A204.1 (cell line): Measurements from ENCODE around the gene RAI14.

Experiments
- FAIRE-seq: peaks from 2 replicates; lab custom pipeline; 2012; peaks lifted over from hg19 to GRCh38; lab: Jason Lieb, UNC

RAI14 gene

GRCh38 chr5:34677428-34677827, 21.3 kb downstream of the RAI14 start:
- no peak for FAIRE-seq

GRCh38 chr5:34680896-34681295, 24.8 kb downstream of the RAI14 start:
- no peak for FAIRE-seq

DNA sequence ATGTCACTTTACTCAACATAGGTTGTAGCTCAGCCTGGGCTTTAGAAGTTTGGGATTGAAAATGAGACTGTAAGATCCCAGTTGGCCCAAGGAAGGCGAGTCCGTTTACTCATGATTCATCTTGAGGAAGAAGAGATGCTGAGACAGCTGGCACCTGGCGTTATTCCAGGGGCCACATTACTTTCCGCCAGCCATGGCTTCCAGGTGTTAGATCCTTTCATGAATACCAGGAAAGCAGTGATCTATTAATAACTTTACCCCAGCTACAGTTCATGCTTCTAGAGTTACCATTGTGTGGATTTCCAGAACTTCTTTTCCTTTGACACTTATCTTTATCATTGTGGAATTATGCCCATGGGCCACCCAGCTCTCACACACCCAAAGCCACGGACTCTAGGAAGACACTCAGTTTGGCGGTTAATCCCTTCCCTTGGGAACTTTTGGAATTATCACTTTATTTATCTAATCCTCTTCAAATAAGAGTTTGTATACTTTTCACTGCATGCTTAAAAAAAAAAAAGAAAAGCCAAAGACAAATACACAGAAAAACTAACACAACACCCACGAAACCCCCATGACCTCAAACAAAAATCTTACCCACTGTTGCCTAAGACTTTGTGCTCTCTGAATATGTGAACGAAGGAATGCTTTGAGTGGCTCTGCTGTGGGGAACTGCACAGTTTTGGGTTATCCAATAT, 26.9 kb downstream of the RAI14 start:
- FAIRE-seq, result no peak

DNA sequence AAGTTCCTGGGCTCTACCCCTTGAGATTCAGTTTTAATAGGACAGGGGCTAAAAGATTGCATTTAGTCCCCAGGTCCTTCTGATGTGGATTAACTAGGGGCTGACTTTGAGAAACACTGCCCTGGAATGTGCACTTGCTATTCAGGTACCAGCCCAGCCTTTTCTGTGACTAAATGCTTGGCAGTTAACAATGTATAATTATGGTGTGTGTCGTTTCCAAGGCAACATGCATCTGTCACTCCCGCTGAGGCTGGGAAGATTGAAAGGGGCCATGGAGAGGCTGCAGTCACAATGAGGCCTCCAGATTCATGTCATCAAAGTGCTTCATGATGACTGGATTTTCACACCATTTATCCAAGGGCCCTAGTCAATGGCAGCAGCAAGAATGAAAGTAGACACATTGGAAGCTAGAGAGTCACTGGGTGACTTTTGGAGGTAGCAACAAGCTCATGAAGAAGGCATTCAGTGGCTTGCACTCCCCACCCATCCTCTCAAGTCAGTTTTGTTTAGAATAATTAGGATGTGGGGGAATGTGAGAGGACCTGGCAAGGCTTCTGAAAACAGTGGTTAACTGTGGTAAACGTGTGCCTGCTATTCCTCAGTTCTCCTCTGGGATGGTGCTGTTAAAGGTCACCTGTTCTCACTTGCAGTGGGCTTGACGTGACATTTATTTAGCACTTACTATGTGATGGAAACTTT, 28.3 kb downstream of the RAI14 start:
- FAIRE-seq, result no peak

DNA sequence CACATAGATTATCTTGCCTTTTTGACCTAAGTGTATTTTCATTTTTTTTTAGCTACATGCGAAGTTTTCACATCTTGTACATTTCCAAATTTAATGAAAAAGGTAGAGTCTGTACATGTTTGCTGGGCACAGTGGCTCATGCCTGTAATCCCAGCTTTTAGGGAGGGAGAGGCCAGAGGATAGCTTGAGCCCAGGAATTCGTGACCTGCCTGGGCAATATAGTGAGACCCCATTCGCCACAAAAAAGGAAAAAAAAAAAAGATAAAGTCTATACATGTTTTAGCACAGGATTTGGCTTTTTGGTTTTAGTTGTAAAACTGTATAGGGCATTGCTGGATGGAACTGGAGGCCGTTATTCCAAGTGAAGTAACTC, 28.8 kb downstream of the RAI14 start:
- no peak for FAIRE-seq

GRCh38 chr5:34685485-34686165, 29.5 kb downstream of the RAI14 start:
- FAIRE-seq, result no peak

DNA sequence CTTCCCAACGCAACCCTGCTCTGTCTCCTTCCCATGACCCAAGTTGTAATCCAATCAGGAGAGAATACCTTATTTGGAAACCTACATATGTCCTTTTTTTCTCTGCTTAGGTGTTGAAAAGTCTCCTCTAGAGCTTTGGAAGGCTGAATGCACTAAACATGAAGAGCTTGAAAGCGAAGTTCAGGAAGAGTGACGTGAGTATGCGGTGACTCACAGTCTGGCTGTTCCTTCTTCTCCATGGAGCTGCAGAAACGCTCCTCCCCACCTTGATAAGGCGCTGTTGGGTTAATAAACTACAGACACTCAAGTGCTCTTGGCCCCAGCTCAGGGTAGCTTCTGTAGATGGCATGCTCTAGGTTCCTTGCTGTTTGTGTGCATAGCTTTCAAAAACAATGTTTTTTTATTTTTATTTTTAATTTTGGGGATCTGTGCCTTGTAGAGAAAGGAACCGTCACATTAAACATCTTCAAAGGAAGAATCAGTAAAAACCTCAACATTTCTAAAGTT, 30.7 kb downstream of the RAI14 start:
- FAIRE-seq, result no peak

DNA sequence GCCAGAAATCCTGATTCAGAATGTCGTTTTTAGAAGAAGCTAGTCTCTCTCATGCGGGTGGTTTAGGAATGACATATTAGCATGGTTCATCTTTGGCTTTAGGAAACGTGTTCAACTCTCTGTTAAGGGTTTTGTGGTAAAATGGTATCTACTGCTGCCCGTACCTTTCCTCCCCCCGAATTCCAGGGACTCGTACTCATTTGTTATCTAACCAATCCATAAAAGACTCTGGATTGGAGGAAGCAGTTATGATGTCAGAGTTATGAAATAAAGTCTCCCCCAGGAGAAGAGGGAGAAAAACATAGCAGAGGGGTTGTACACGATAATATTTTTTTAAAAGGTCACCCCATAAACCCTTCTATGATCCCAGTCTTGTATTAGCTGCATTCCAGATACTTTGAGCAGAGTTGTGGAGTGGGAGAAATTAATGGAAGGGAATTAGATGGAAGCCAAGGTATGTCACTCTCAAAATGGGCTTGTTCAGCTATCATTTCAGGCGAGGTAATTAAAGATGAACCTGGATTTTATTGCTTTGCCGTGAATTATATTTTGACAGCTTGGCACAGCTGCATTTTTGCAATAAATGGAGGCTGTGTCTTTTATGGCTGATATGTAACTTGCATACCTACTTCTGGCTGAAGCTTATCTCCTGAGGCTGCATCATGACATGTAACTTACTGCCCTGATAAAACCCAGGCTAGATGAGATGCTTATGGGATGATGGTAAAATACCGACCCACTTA, 31.3 kb downstream of the RAI14 start:
- FAIRE-seq, result no peak

DNA sequence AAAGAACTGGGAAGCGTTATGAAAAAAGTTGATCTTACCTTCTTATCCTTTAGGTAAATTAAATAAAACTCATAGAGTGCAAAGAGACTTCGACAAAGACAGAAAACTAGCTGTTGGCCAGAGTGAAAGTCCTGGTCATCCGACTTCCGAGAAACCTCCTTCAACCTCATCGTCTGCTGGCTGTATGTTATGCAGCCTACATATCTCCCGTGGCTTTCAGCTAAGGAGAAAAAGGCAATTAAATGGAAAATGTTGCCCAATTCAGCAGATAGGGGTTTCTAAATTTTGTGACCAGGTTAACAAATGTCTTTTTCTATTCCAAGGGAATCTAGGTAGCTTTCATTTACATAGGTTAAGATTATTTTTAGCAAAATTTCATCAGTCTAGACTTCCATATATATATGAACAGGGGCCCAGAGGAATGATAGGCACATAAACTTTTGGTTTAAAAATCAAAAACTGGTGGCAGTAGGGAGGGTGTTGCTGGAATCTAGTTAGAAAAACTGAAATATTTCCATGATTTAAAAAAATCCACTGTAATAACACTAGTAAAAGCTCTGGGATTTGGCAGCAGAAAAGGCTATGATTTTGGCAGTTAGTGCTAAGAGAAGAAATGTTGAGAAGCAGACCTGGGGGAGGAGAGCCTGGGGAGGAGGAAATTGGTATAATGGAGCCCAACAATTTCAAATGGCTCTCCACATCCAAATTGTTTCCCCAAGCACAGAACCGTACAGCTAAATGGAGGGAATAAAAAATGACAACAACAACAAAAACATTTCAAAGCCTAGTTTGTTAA, 32.1 kb downstream of the RAI14 start:
- FAIRE-seq, result no peak

DNA sequence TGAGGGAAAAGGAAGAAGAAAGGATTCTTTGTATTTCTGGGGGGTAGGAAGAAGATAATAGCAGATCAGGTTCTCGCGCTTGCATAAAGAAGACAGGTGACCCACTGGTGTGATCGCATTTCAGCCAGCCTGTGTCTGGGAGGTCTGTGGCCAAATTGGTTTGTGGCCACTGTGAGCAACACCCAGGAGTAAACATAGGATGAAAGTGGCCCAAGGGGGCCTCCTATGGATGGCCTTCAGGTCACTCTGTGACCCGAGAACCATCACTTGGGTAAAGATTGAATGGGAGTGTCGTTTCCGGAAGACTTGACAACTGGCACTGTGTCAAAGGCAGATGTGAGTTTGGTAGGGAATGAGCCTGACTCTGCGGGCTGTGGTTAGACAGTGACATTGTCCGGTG, 34.2 kb downstream of the RAI14 start:
- no peak for FAIRE-seq

DNA sequence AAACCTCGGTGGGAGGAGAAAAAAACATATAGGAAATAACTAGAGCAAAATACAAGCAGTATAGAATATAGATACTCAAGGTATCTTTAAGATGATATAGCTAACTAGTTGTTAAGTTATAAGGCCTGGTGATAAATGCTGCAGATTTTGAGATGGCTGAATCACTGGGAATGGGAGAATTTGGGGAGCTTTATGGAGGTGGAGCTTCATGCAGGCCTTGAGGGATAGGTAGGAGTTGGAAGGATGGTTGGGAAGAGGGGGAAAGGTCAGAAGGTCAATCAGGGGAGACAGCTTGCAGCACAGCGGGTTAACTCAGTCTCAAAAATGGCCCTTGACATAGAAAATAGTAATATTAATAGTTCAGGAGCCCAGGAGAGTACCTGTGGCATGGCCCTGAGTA, 34.8 kb downstream of the RAI14 start:
- no peak for FAIRE-seq

DNA sequence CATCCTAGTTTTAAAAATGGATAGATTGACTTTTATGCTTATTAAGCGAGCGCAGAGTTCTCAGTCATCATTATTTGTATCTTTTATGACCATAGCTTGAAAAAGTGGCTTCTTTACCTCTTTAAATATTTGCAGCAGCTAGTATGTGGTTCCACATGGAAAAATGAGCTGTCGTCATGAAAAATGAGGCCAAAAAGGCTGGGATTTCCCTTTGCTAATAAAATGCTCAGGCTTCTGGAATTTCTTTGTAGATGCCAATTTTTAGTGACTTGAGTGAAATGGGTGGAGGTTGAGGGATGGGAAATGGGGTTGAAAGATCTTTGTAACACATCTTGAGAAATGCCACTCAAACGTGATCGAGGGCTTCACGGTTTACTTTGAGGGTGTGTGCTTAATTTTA, 35.2 kb downstream of the RAI14 start:
- no peak for FAIRE-seq

DNA sequence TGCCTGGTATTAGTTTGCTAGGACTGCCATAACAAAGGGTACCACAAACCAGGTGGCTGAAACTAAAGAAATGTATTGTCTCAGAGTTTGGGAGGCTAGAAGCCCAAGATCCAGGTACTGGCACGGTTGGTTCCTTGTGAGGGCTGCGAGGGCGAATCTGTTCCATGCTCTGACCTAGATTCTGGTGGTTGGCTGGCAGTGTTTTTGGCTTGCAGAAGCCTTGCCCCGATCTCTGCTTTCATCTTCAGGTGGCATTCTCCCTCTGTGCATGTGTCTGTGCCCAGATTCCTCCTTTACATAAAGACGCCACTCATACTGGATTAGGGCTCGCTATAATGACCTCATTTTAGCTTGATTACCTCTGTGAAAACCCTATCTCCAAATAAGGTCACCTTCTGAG, 36.7 kb downstream of the RAI14 start:
- FAIRE-seq, result no peak

DNA sequence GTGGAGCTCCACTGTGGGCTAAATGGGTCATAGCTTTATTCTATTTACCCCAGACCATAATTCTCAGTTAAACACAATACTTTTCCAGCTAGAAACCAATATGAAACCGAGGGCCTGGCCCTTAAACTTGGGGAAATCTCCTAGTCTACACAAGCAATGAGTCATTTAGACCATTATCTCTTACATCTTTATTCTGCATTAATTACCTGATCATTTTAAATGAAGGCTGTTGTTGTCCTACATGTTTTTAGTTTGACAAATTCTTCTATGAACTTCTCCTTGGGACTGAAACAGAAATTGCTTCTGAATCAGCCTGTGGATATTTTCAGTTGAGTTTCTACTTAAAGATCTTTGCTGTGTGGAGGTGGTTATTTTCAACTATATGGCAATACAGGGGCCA, 37.9 kb downstream of the RAI14 start:
- no peak for FAIRE-seq

GRCh38 chr5:34694685-34695084, 38.6 kb downstream of the RAI14 start:
- FAIRE-seq, result no peak

GRCh38 chr5:34695275-34696027, 39.3 kb downstream of the RAI14 start:
- FAIRE-seq, result peak; percentile 44

DNA sequence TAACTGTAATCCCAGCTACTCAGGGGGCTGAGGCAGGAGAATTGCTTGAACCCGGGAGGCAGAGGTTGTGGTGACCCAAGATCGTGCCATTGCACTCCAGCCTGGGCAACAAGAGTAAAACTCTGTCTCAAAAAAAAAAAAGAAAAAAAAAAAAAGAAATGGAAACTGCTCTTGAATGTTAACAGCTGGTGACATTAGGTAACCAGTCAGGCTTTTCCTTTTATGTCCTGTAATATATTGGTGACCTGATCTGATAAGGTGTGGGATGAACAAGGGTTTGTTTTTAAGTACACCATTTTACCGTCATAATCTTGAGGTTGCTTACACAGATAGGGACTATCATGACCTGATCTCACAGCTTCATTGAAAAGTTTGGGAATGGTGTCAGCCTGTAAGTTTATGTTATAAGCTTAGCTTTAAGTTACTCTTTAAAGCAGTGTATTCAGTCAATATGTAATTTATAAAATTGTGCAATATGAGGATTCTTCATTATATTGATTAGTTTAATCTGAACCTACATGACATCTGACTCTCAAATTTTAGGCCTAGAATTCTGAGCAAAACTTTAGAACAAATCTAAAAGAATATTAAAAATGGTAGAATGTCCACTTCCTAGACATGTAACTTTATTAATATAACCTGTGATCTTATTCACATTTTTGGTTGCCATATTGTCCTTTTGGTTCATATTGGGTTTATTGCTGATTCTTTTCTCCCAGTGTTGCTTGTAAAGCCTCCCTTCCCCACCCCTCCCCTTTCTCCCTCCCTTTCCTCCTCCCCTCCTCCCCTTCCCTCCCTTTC, 41.4 kb downstream of the RAI14 start:
- no peak for FAIRE-seq

DNA sequence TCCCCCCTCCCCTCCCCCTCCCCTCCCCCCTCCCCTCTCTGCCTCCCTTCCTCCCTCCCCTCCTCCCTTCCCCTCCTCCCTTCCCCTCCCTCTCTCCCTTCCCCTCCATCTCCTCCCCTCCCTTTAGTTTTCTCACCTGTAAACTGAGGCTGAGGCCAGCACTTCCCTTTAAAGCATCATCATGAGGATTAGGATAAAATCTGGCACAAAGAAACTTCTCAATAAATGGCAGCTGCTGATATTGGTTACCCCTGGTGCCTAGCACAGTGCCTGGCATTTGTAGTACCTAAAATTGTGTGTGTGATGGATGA, 41.9 kb downstream of the RAI14 start:
- FAIRE-seq, result no peak

DNA sequence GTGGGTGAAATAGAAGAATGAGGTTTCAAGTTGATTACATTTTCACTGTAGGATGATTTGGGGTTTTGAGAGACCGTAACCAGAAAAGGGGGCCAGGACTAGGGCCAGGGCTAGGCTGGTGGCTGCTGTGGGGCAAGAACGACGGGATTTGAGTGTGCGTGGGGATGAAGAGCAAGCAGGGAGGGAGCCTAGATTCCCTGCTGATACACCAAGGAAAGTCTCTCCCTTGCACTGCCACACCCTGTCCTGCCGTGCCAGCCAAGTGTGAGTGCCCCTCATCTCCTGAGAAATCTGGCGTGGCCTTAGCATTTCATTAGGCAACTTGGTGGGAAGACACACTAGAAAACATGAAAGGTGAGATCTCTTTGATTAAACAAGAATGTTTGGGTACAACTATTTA, 42.6 kb downstream of the RAI14 start:
- no peak for FAIRE-seq
